NCI-H748 (cell line): ENCODE data around the gene CNIH2.
"Not testable (repeated sequence)": the region's sequence is repeated elsewhere in the genome, so short reads cannot be mapped to it uniquely, and the experiment has no call there.

Experiments used
- DNase-seq: peaks from one replicate; lab custom pipeline; 2025; ENCODE audit not compliant: unreplicated experiment; lab: John Stamatoyannopoulos, UW

The CNIH2 gene

GRCh38 chr11:66275984-66276612 lies 1.9 kb upstream of the CNIH2 start:
- no peak for DNase-seq

GRCh38 chr11:66276619-66277018 lies 1.4 kb upstream of the CNIH2 start:
- DNase-seq = not testable (repeated sequence)

GRCh38 chr11:66277064-66277463 lies 911 bp upstream of the CNIH2 start:
- not testable (repeated sequence) for DNase-seq

- DNase-seq = peak; percentile 65
Measured at GRCh38 chr11:66278363-66279091, 552 bp downstream of the CNIH2 start.

GRCh38 chr11:66279092-66279734 lies 1.2 kb downstream of the CNIH2 start:
- peak; percentile 40 for DNase-seq

- peak; percentile 26 for DNase-seq
Measured at GRCh38 chr11:66280428-66280827, 2.5 kb downstream of the CNIH2 start.

DNA sequence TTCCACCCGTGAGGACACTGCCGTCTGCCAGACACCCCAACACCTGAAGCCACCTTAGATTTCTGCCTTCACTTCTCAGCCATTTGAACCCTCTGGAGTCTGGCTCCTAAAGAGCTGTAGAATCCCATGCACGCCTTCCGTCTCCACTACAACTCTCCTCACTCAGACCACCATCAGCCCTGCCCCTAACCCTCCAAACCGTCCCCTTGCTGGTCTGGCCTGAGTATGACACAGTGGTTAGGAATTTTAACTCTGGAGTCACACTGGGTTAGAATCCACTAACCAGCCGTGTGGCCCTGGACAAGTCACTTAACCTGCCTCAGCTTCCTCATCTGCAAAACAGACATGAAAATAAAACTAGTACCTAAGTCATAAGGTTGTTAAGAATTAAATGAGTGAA lies 3.0 kb downstream of the CNIH2 start:
- DNase-seq = no peak

DNA sequence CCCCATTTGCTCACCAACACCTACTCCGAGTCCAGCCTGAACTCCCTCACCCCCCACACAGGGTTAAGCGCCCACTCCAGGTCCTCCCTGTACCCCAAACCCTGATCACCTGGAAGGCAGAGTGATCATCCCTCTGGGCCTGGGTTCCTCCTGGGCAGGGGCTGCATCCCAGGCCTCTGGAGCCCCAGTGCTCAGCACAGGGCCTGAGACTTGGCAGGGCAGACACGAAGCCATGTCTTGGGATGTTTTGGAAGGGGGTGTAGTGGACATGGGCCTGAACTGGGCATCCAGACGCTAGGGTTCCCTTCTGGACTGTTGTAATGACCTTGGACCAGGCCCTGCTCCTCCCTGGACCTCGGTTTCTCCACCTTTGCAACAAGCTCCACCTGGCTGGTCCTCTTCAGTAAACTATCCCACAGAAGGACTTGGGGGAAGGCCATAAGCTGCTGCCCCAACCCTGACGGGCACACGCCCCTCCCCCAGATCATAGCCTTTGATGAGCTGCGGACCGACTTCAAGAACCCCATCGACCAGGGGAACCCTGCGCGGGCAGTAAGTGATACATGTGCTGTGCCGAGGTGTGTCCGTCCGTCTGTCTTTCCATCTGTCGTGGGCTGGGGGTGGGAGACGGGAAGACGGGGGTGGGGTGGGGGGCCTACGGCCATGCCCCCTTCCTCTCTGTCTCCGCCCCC lies 3.9 kb downstream of the CNIH2 start:
- no peak for DNase-seq

GRCh38 chr11:66282468-66283455 lies 4.8 kb downstream of the CNIH2 start:
- peak; percentile 99 for DNase-seq

DNA sequence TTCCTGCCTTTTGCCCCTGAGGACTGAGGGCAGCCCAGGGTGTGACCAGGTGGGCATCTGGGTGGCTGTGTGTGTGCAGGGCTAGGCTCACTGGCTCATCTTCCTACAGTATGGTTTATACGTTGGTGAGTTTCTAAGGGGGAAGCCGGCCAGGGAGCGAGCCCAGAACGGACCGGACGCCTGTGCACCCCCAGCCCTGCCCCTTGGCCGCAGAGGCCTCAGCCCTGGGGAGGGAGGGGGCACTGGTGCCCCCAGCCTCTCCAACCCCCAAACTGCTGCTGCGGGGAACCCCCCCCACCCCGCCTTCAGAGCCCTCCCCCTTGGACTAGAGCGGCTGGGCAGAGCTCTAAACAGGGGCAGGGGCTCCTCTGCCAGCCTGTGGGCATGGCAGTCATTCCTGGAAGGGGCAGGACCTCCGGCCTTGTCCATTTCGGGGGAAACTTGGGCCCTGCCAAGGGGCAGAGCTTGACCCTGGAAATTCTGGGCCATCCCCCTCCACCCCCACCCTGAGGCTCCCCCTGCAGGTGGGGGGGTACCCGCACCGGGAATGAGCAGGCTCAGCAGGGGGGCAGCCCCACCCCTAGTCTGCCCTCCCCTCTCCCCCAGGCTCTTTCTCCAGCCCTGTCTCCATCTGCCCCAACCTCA lies 5.6 kb downstream of the CNIH2 start:
- DNase-seq = no peak

- no peak for DNase-seq
Measured at GRCh38 chr11:66284526-66285078, 6.6 kb downstream of the CNIH2 start.

GRCh38 chr11:66285250-66285947 lies 7.4 kb downstream of the CNIH2 start:
- DNase-seq = no peak

- DNase-seq = no peak
Measured at GRCh38 chr11:66286699-66287098, 8.7 kb downstream of the CNIH2 start.

DNA sequence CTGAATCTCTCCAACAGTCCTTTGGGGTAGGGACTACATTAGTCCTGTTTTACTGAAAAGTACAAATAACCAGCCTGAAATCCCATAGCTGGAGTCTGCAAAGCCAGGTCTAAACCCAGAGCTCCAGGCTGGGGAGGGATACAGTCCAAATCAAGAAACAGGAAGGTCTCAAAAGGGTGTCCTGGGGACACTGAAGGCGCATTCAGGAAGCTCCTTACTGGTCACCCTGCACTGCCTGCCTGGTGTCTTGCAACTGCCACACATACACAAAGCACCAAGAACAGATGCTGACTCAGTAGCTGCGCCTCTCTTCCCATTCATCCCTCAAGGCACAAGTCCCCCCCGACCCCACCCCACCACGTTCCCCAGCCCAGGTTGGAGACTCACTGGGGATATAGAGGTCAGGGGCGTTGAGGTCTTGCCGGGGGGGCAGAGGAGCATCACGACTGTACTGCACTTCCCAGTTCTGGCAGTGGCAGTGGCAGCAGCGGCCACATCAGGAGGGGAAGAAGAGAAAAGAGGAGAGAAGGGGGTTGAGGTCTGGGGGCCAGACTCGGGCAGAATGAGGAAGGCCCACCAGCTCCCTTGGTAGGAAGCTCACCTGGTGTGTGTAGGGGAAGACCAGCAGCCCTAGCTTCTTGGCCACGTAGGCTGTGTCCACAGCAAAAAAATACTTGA lies 9.4 kb downstream of the CNIH2 start:
- DNase-seq = no peak

GRCh38 chr11:66287889-66288670 lies 10.1 kb downstream of the CNIH2 start:
- DNase-seq = peak; percentile 33

DNA sequence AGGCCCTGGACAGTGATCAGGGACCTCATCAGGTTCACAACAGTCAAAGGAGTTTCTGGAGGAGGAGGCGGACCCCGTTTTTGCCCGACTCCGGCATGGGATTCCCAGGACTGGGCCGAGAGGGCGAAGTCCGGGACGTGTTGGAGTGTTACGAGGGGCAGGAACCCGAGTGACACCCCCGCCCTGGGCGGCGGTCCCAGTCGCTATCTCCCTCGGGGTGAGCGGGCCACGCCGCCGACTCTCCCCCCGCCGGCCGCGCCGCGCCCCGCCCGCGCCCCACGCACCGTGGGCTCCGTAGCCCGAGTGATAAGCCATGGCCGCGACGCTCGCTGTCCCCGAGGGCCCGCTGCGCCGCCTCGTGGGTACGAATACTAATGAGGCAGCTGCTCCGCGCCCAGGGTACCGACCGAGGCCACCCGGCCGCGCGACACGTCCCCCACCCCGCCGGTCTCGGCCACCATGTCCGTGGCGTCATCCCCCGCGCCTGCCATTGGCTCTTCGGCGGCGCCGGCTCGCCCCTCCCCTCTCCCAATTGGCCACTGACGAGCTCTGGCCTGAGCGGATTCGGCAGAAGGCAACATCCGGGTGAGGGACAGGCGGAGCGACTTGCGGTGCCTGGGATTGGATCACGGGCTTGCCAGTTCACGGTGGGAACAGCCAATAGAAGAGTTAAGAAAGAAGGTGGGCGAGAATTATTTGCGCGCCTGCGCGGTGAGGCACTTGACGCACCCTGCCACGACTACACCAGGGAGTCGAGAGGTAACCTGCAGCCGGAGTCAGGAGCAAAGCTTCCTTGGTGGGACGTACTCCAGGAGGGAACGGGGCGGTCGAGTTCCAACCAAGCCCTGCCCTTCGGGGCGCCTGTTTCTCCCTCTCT lies 10.9 kb downstream of the CNIH2 start, which contains the start of gene YIF1A:
Gene YIF1A, minus strand, starts transcription at position 473 of the 877 bp plus-strand sequence. Its CDS starts 158 bp downstream, at position 315.
- peak; percentile 99 for DNase-seq
